ENCODE measurements around the gene HSFX1.

HSFX1 gene

DNA sequence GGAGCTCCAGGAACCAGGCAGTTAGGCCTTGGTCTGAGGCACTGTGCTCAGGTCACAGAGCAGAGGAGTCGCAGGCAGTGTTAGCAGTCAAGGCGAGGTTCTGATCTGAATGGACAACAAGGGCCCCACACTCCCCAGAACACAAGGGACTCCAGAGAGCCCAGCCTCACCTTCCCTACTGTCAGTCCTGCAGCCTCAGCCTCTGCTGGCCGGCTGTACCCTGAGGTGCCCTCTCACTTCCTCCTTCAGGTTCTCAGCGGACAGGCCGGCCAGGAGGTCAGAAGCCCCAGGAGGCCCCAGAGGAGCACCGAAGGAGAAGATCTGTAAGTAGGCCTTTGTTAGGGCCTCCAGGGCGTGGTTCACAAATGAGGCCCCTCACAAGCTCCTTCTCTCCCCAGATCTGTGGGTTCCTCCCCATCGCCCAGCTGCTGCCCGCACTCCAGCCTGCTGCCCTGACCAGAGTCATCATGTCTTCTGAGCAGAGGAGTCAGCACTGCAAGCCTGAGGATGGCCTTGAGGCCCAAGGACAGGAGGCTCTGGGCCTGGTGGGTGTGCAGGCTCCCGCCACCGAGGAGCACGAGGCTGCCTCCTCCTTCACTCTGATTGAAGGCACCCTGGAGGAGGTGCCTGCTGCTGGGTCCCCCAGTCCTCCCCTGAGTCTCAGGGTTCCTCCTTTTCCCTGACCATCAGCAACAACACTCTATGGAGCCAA lies 34.0 kb downstream of the HSFX1 start:
- no peak for DNase-seq

DNA sequence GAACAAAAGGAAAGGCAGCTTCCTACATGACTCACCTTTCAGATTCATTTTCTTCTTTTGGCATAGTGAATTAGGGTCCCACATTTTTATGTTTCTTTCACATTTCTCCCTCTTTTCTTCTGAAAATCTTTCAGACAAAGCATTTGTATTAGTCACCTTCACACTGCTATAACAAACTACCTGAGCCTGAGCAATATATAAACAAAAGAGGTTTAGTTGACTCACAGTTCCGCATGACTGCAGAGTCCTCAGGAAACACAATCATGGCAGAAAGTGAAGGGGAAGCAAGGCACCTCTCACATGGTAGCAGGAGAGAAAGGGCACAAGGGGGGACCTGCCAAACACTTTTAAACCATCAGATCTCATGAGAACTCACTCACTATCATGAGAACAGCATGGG lies 44.8 kb downstream of the HSFX1 start:
- no peak for DNase-seq

GRCh38 chrX:149819371-149819770 lies 45.5 kb downstream of the HSFX1 start:
- no peak for DNase-seq

GRCh38 chrX:149825424-149825823 lies 51.6 kb downstream of the HSFX1 start:
- peak; percentile 29 to 45 for DNase-seq

Data from CD4-positive, alpha-beta T cell treated with Interleukin-1 beta for 1 hour (primary cell).